ENCODE results near the gene EFHC2.

DNA sequence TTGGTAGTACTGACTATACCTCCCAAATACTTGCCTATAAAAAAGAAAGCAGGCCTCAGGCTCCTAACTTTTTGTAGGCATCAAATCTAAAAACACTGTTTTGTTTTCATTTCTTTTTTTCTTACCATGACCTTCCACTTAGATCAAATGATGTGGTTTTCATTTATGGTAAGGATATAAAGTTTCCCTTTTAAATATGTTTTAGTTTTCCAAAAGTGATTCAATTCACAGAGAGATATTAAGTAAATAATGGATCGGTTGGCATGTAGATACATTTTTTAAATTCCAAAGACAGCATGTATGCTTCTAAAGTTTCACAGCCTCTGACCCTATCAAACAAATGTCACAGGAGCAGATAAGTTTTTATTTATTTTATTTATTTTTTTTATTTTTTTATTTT, 23.9 kb downstream of the EFHC2 start:
- TF ChIP-seq, protein P1, sequence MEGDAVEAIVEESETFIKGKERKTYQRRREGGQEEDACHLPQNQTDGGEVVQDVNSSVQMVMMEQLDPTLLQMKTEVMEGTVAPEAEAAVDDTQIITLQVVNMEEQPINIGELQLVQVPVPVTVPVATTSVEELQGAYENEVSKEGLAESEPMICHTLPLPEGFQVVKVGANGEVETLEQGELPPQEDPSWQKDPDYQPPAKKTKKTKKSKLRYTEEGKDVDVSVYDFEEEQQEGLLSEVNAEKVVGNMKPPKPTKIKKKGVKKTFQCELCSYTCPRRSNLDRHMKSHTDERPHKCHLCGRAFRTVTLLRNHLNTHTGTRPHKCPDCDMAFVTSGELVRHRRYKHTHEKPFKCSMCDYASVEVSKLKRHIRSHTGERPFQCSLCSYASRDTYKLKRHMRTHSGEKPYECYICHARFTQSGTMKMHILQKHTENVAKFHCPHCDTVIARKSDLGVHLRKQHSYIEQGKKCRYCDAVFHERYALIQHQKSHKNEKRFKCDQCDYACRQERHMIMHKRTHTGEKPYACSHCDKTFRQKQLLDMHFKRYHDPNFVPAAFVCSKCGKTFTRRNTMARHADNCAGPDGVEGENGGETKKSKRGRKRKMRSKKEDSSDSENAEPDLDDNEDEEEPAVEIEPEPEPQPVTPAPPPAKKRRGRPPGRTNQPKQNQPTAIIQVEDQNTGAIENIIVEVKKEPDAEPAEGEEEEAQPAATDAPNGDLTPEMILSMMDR (IDR thresholded peaks at IDR 0.05) = no peak
- no peak for TF ChIP-seq POLR2A (IDR thresholded peaks at IDR 0.05)

Measured in prostate gland (tissue), 2 donors.